GM19372 (cell line): ENCODE data around the gene SEC14L1.
"Not testable (repeated sequence)": the region's sequence is repeated elsewhere in the genome, so short reads cannot be mapped to it uniquely, and the experiment has no call there.

Experiments
- ATAC-seq: cut with Tn5 transposase; IDR thresholded peaks from one replicate; pipeline ENCODE4 v1.9.1; 2021; ENCODE audit warnings: mild to moderate bottlenecking, low read depth, moderate library complexity; ENCODE audit not compliant: unreplicated experiment

SEC14L1 gene

GRCh38 chr17:77115947-77116346 is 24.8 kb upstream of the SEC14L1 start:
- ATAC-seq, result no peak

- ATAC-seq, result no peak
These were observed 24.4 kb upstream of the SEC14L1 start for GRCh38 chr17:77116371-77116860.

- no peak for ATAC-seq
These were observed 23.4 kb upstream of the SEC14L1 start for GRCh38 chr17:77117415-77117814.

GRCh38 chr17:77118251-77118928 is 22.4 kb upstream of the SEC14L1 start:
- ATAC-seq, result no peak

GRCh38 chr17:77119668-77120301 is 21.0 kb upstream of the SEC14L1 start:
- no peak for ATAC-seq

- no peak for ATAC-seq
These were observed 19.9 kb upstream of the SEC14L1 start for GRCh38 chr17:77120868-77121267.

- no peak for ATAC-seq
These were observed 16.4 kb upstream of the SEC14L1 start for GRCh38 chr17:77124192-77124889.

GRCh38 chr17:77125432-77125901 is 15.3 kb upstream of the SEC14L1 start:
- ATAC-seq, result no peak

GRCh38 chr17:77126519-77126918 is 14.2 kb upstream of the SEC14L1 start:
- ATAC-seq, result no peak

- no peak for ATAC-seq
These were observed 12.9 kb upstream of the SEC14L1 start for GRCh38 chr17:77127735-77128361.

GRCh38 chr17:77128896-77129567 is 11.7 kb upstream of the SEC14L1 start:
- no peak for ATAC-seq

- ATAC-seq, result no peak
These were observed 11.0 kb upstream of the SEC14L1 start for GRCh38 chr17:77129568-77130301.

GRCh38 chr17:77130525-77130924 is 10.2 kb upstream of the SEC14L1 start:
- ATAC-seq, result no peak

GRCh38 chr17:77131904-77132303 is 8.9 kb upstream of the SEC14L1 start:
- ATAC-seq, result no peak

- ATAC-seq, result no peak
These were observed 8.2 kb upstream of the SEC14L1 start for GRCh38 chr17:77132411-77133086.

GRCh38 chr17:77133087-77133638 is 7.6 kb upstream of the SEC14L1 start:
- no peak for ATAC-seq

GRCh38 chr17:77136420-77136767 is 4.4 kb upstream of the SEC14L1 start:
- no peak for ATAC-seq

- no peak for ATAC-seq
These were observed 3.7 kb upstream of the SEC14L1 start for GRCh38 chr17:77137111-77137510.

- ATAC-seq, result not testable (repeated sequence)
These were observed 2.9 kb upstream of the SEC14L1 start for GRCh38 chr17:77137886-77138285.
